Skeletal muscle satellite cell (primary cell): ENCODE measurements around the gene GAPVD1. TPM values are rescaled to one million over a fixed set of nuclear protein-coding genes. Genes with fewer than 3 reads are reported as not detected.
"Not testable (repeated sequence)": the region's sequence is repeated elsewhere in the genome, so short reads cannot be mapped to it uniquely, and the experiment has no call there.

Experiments
- H3K27me3 ChIP-seq: 2 replicates; pipeline ENCODE4 v1.7.0; 2013; ENCODE audit warnings: low read length; ENCODE audit not compliant: control insufficient read depth, insufficient read depth
- H3K36me3 ChIP-seq: 2 replicates; pipeline ENCODE4 v1.7.0; 2013; ENCODE audit warnings: mild to moderate bottlenecking, control low read depth, low read length; ENCODE audit not compliant: insufficient read depth
- H3K4me1 ChIP-seq: 2 replicates; pipeline ENCODE4 v1.7.0; 2013; ENCODE audit warnings: low read length; ENCODE audit not compliant: control insufficient read depth, insufficient read depth
- H3K4me2 ChIP-seq: 2 replicates; pipeline ENCODE4 v1.7.0; 2013; ENCODE audit warnings: mild to moderate bottlenecking, low read length
- H3K4me3 ChIP-seq: 2 replicates; pipeline ENCODE4 v1.7.0; 2013; ENCODE audit warnings: low read length
- H3K9ac ChIP-seq: 2 replicates; pipeline ENCODE4 v1.7.0; 2013; ENCODE audit warnings: mild to moderate bottlenecking, low read depth, low read length, moderate library complexity
- H3K9me3 ChIP-seq: replicated peaks from 2 replicates; pipeline ENCODE4 v1.7.0; 2013; ENCODE audit warnings: mild to moderate bottlenecking, control low read depth, low read length
- total RNA-seq: library from RNA; depleted of rRNA; stranded (reverse); fragments of >200 nt; gene quantifications from 2 replicates; pipeline ENCODE4 v1.2.3, GENCODE V29; 2012; rRNA removed

GAPVD1 gene, protein sequence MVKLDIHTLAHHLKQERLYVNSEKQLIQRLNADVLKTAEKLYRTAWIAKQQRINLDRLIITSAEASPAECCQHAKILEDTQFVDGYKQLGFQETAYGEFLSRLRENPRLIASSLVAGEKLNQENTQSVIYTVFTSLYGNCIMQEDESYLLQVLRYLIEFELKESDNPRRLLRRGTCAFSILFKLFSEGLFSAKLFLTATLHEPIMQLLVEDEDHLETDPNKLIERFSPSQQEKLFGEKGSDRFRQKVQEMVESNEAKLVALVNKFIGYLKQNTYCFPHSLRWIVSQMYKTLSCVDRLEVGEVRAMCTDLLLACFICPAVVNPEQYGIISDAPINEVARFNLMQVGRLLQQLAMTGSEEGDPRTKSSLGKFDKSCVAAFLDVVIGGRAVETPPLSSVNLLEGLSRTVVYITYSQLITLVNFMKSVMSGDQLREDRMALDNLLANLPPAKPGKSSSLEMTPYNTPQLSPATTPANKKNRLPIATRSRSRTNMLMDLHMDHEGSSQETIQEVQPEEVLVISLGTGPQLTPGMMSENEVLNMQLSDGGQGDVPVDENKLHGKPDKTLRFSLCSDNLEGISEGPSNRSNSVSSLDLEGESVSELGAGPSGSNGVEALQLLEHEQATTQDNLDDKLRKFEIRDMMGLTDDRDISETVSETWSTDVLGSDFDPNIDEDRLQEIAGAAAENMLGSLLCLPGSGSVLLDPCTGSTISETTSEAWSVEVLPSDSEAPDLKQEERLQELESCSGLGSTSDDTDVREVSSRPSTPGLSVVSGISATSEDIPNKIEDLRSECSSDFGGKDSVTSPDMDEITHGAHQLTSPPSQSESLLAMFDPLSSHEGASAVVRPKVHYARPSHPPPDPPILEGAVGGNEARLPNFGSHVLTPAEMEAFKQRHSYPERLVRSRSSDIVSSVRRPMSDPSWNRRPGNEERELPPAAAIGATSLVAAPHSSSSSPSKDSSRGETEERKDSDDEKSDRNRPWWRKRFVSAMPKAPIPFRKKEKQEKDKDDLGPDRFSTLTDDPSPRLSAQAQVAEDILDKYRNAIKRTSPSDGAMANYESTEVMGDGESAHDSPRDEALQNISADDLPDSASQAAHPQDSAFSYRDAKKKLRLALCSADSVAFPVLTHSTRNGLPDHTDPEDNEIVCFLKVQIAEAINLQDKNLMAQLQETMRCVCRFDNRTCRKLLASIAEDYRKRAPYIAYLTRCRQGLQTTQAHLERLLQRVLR (N-terminal part only)
- 58.1 and 61.6 TPM in 2 replicates for total RNA-seq

DNA sequence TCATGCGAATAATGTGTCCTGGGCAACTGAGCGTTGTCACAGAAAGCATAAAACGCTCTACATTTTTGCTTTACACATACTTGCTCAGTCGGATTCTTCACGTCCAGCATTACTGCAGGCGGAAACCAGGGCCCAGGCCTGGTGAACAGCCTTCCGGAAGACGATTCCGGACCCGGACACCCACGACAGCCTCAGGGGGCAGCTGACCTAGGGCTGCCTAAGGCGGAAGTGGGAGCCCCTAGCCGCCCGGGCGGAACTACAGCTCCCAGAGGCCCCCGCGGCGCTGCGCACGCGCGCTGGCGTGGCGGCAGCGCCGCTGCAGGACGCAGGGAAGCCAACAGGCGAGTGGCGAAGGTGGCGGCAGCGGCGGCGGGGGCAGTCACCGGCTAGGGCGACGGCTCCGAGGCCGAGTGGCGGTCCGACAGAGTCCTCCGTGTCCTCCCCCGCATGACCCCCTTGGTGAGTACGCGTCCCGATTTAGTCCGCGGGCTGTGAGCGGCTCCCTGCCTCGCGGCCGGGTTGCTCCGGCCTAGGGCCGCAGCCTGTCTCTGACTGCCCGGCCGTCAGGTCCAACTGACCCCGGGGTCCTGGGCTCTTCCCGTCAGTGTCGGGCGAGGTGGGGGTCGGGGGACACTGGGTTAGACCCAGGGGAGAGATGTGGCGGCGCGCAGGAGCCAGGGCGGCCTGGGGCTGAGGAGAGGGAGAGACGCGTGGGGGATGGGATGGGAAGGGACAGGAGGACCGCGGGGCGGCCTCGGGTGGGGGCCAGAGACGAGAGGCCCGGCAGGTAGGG, at the start of gene GAPVD1:
Gene GAPVD1, plus strand, starts transcription at position 326 of the 793 bp plus-strand sequence. CDS start 37,096 bp downstream, outside the sequence.
- Histone ChIP-seq H3K9me3 (no peaks in the 10 kb centered on the region), H3K4me3 (peak within 1 kb of the TSS; percentile 95), H3K36me3 (peaks cover 2% of the 10 kb centered on the region), H3K4me2 (peak within 1 kb of the TSS; percentile 84), H3K27me3 (no peaks in the 10 kb centered on the region), H3K9ac (peak within 1 kb of the TSS; percentile 95), H3K4me1 (peaks cover 11% of the 10 kb centered on the region)

DNA sequence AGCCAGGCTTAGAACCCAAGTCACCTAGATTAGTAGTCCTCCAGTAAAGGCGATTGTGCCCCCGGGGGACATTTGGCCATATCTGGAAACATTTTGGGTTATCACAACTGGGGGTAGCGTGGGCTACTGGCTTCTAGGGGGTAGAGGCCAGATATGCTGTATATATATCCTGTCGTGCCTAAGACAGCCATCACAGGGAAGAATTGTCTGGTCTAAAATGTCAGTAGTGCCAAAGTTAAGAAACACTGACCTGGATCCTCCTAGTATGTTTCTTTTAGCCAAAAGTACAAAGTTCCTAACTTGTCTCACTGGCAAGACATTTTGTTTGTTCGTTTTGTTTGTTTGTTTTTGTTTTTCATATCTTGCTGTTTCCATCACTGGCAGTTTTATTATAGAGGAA, 47.4 kb upstream of the GAPVD1 start:
- Histone ChIP-seq H3K4me2 (no peak overlapping the region), H3K9me3 (no peaks in the 10 kb centered on the region), H3K4me1 (no peaks in the 10 kb centered on the region), H3K27me3 (no peaks in the 10 kb centered on the region), H3K36me3 (peaks cover 26% of the 10 kb centered on the region), H3K9ac (no peak overlapping the region), H3K4me3 (no peak overlapping the region)

DNA sequence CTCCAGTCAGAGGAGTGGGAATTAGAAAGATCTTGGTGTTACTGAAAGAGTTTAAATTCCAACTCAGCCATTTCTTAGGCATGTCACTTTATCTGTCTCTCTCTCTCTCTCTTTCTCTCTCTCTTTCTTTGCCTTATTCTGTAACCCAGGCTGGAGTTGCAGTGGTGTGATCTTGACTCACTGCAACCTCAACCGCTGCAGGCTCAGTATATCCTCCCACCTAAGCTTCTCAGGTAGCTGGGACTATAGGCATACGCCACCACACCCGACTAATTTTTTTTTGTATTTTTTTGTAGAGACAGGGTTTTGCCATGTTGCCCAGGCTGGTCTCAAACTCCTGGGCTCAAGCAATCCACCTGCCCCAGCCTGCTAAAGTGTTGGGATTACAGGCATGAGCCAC, 43.0 kb upstream of the GAPVD1 start:
- Histone ChIP-seq H3K4me1 (no peaks in the 10 kb centered on the region), H3K27me3 (no peaks in the 10 kb centered on the region), H3K9me3 (no peaks in the 10 kb centered on the region), H3K4me3 (no peak overlapping the region), H3K9ac (no peak overlapping the region), H3K36me3 (peaks cover 19% of the 10 kb centered on the region), H3K4me2 (no peak overlapping the region)

DNA sequence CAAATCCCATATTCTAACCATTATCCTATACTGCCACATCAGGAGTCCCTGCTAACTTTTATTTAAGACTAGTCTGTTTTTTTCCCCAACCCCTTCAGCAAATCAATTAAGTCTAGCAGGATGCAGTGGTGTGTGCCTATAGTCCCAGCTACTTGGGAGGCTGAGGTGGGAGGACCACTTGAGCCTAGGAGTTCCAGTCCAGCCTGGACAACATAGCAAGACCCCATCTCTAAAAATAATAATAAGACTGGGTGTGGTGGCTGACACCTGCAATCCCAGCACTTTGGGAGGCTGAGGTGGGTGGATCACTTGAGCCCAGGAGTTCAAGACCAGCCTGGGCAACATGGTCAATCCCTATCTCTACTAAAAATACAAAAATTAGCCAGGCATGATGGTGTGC, 36.8 kb upstream of the GAPVD1 start:
- not testable (repeated sequence) for H3K9me3 ChIP-seq
- H3K36me3 ChIP-seq = peaks cover 21% of the 10 kb centered on the region

DNA sequence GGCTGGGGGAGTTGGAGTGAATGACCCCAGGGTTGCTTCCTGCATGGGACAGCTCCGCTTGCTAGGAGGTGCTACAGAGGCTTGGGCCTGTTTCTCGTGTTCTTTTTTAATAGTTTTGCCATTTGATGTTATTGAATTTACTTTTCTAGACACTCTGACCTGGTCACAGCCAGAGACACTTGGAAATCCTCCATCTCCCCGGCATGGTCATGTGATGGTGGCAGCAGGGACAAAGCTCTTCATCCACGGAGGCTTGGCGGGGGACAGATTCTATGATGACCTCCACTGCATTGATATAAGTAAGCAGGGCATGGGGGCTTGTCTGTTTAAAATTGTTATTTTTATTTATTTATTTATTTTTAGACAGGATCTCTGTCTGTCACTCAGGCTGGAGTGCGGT, 33.9 kb upstream of the GAPVD1 start:
- no peak overlapping the region for H3K9ac ChIP-seq
- H3K4me3 ChIP-seq = no peak overlapping the region
- no peaks in the 10 kb centered on the region for H3K4me1 ChIP-seq
- no peak overlapping the region for H3K4me2 ChIP-seq
- H3K36me3 ChIP-seq = peaks cover 15% of the 10 kb centered on the region
- H3K9me3 ChIP-seq = no peaks in the 10 kb centered on the region
- no peaks in the 10 kb centered on the region for H3K27me3 ChIP-seq

More for the DNA sequence above, 36.8 kb upstream of the GAPVD1 start:
- H3K4me1 ChIP-seq, H3K4me3 ChIP-seq, H3K27me3 ChIP-seq, H3K4me2 ChIP-seq, H3K9ac ChIP-seq: not testable (repeated sequence)

DNA sequence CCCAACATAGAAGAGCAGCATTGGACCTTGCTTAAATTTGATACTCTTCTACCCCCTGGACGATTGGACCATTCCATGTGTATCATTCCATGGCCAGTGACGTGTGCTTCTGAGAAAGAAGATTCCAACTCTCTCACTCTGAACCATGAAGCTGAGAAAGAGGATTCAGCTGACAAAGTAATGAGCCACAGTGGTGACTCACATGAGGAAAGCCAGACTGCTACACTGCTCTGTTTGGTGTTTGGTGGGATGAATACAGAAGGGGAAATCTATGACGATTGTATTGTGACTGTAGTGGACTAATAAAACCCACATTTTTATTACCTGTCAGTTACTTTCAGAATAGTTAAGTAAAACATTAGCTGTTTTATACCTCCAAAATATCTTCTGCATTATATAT, 27.9 kb upstream of the GAPVD1 start:
- peaks cover 46% of the 10 kb centered on the region for H3K4me1 ChIP-seq
- H3K36me3 ChIP-seq = peaks cover 52% of the 10 kb centered on the region
- peak overlapping the region; percentile 10 for H3K4me2 ChIP-seq
- H3K4me3 ChIP-seq = no peak overlapping the region
- H3K9ac ChIP-seq = peak overlapping the region; percentile 26
- no peaks in the 10 kb centered on the region for H3K9me3 ChIP-seq
- H3K27me3 ChIP-seq = no peaks in the 10 kb centered on the region

DNA sequence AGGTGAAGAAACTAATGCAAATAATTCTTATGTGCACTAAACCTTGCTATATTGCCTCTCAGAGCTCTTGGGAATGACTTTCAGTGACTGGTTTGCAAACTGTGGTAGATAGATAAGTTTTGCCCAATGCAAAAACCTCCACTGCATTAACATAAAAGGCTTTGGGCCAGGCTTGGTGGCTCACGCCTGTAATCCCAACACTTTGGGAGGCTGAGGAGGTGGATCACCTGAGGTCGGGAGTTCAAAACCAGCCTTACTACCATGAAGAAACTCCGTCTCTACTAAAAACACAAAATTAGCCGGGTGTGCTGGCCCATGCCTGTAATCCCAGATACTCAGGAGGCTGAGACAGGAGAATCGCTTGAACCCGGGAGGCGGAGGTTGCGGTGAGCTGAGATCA, 27.5 kb upstream of the GAPVD1 start:
- not testable (repeated sequence) for H3K4me3 ChIP-seq, H3K27me3 ChIP-seq, H3K9me3 ChIP-seq
- Histone ChIP-seq H3K36me3 (peaks cover 56% of the 10 kb centered on the region), H3K4me1 (peaks cover 51% of the 10 kb centered on the region), H3K4me2 (peak overlapping the region; percentile 10), H3K9ac (peak overlapping the region; percentile 26)

DNA sequence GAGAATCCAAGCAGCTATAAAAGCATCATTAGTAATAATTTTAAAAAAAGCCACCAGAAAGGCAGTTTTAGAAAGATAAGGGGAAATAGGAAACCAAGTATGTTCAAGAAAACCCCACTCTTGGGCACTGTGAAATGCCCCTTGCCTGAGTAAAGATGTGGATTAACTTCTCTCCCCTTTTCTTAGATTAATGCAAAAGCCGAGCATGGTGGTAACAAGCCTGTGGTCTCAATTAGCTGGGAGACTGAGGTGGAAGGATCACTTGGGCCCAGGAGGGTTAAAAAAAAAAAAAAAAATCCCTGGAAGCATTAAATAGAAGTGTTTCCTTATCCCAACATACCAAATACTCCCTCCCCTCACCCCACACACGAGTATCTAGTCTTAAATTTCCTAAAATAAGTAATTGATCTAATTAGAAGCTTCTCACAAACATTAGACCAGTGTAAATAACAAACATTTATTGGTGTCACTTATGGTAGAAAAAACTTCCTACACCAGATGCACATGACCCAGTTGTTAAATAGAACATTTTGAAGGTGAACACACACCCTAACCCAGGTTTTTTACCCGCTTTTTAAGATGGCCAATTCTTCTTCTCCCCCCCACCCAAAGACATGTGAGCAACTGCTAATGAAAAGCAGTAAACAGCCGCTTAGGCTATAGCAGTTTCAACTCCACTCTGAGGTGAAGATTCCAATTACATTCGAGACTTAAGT, 25.7 kb upstream of the GAPVD1 start:
- peak overlapping the region; percentile 14 for H3K4me3 ChIP-seq
- H3K36me3 ChIP-seq = peaks cover 68% of the 10 kb centered on the region
- H3K9ac ChIP-seq = peak overlapping the region; percentile 53

DNA sequence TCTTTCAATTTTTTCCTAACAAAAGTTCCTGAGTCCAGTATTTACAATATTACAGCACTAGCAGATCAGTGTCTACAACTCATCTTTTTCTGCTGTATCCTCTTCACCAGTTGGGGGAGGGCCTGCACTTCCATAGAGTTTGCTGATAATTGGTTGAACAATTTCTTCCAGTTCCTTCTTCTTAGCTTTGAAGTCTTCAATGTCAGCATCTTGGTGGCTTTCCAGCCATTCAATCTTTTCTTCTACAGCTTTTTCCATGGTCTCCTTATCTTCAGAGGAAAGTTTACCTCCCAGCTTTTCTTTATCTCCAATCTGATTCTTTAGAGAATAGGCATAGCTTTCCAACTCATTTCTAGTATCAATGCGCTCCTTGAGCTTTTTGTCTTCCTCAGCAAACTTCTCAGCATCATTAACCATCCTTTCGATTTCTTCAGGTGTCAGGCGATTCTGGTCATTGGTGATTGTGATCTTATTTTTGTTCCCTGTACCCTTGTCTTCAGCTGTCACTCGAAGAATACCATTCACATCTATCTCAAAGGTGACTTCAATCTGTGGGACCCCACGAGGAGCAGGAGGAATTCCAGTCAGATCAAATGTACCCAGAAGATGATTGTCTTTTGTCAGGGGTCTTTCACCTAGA, 25.0 kb upstream of the GAPVD1 start:
- Histone ChIP-seq H3K9ac (peak overlapping the region; percentile 53), H3K4me1 (peaks cover 54% of the 10 kb centered on the region)

More for the DNA sequence above, 25.7 kb upstream of the GAPVD1 start:
- no peaks in the 10 kb centered on the region for H3K27me3 ChIP-seq
- H3K4me1 ChIP-seq = peaks cover 54% of the 10 kb centered on the region
- peak overlapping the region; percentile 81 for H3K4me2 ChIP-seq
- H3K9me3 ChIP-seq = no peaks in the 10 kb centered on the region

More for the DNA sequence above, 25.0 kb upstream of the GAPVD1 start:
- peaks cover 68% of the 10 kb centered on the region for H3K36me3 ChIP-seq
- not testable (repeated sequence) for H3K9me3 ChIP-seq, H3K27me3 ChIP-seq
- peak overlapping the region; percentile 14 for H3K4me3 ChIP-seq
- peak overlapping the region; percentile 81 for H3K4me2 ChIP-seq
